Loucy (cell line): ENCODE measurements around the gene CZIB.
"Not testable (repeated sequence)": the region's sequence is repeated elsewhere in the genome, so short reads cannot be mapped to it uniquely, and the experiment has no call there.

Source experiments
- H2AFZ ChIP-seq: fragments of 200-600 bp; sonication (generic); 2 replicates; pipeline ENCODE4 v1.6.0; 2016; ENCODE audit warnings: antibody characterized with exemption, mild to moderate bottlenecking, low read length, moderate library complexity
- H3F3A ChIP-seq: fragments of 200-600 bp; 2 replicates; pipeline ENCODE4 v1.6.0; 2016; ENCODE audit warnings: antibody characterized with exemption, low read depth, mild to moderate bottlenecking
- H3K27me3 ChIP-seq: fragments of 200-600 bp; sonication (generic); 2 replicates; pipeline ENCODE4 v1.6.1; 2014; ENCODE audit warnings: low read length, mild to moderate bottlenecking; ENCODE audit not compliant: insufficient read depth, poor library complexity, severe bottlenecking
- H3K36me3 ChIP-seq: fragments of 200-600 bp; sonication (generic); 2 replicates; pipeline ENCODE4 v1.6.1; 2016; ENCODE audit warnings: low read length; ENCODE audit not compliant: insufficient read depth
- H3K4me1 ChIP-seq: fragments of 200-600 bp; sonication (generic); 2 replicates; pipeline ENCODE4 v1.5.1; 2014; ENCODE audit warnings: low read length, mild to moderate bottlenecking; ENCODE audit not compliant: insufficient read depth, poor library complexity, severe bottlenecking
- H3K4me2 ChIP-seq: fragments of 200-600 bp; sonication (generic); 2 replicates; pipeline ENCODE4 v1.6.0; 2014; ENCODE audit warnings: antibody characterized with exemption, low read length, low read depth, mild to moderate bottlenecking; ENCODE audit not compliant: poor library complexity, severe bottlenecking
- H3K4me3 ChIP-seq: fragments of 200-600 bp; sonication (generic); 2 replicates; pipeline ENCODE4 v1.5.1; 2014; ENCODE audit warnings: low read length, mild to moderate bottlenecking, mixed read lengths; ENCODE audit not compliant: poor library complexity, severe bottlenecking
- H3K79me2 ChIP-seq: fragments of 200-600 bp; sonication (generic); 2 replicates; pipeline ENCODE4 v1.6.1; 2014; ENCODE audit warnings: low read length; ENCODE audit not compliant: insufficient read depth
- H3K9ac ChIP-seq: fragments of 200-600 bp; sonication (generic); 2 replicates; pipeline ENCODE4 v1.6.0; 2014; ENCODE audit warnings: mild to moderate bottlenecking, low read depth, low read length, moderate library complexity; ENCODE audit not compliant: poor library complexity, severe bottlenecking
- H3K9me2 ChIP-seq: fragments of 200-600 bp; sonication (generic); replicated peaks from 2 replicates; pipeline ENCODE4 v1.6.1; 2016; ENCODE audit warnings: low read depth, low read length, mixed read lengths
- H3K9me3 ChIP-seq: fragments of 200-600 bp; sonication (generic); 2 replicates; pipeline ENCODE4 v1.6.1; 2014; ENCODE audit warnings: mild to moderate bottlenecking, antibody characterized with exemption, low read length, low read depth; ENCODE audit not compliant: insufficient read depth
- H4K20me1 ChIP-seq: fragments of 200-600 bp; sonication (generic); 2 replicates; pipeline ENCODE4 v1.6.0; 2014; ENCODE audit warnings: antibody characterized with exemption, low read length, mild to moderate bottlenecking; ENCODE audit not compliant: insufficient read depth, poor library complexity, severe bottlenecking
- CTCF ChIP-seq: fragments of 200-600 bp; sonication (generic); conservative IDR thresholded peaks from 2 replicates; pipeline ENCODE4 v1.5.1; 2014; ENCODE audit warnings: mild to moderate bottlenecking, antibody characterized with exemption, low read length
- EZH2phosphoT487 ChIP-seq: fragments of 200-600 bp; IDR thresholded peaks from 2 replicates; pipeline ENCODE4 v1.6.1; 2018; ENCODE audit warnings: antibody characterized with exemption, mild to moderate bottlenecking, moderate library complexity, borderline replicate concordance

Gene CZIB

GRCh38 chr1:53187401-53187800 is 33.0 kb downstream of the CZIB start:
- Histone ChIP-seq H3K36me3 (no peaks in the 10 kb centered on the region), H3K4me2 (no peak overlapping the region), H4K20me1 (no peaks in the 10 kb centered on the region), H2AFZ (no peak overlapping the region; the same call in 1 of the 2 replicates), H3K27me3 (no peaks in the 10 kb centered on the region), H3K9me3 (no peaks in the 10 kb centered on the region), H3K9me2 (no peaks in the 10 kb centered on the region), H3K4me3 (no peak overlapping the region), H3K9ac (no peak overlapping the region), H3K79me2 (no peaks in the 10 kb centered on the region), H3F3A (no peaks in the 10 kb centered on the region), H3K4me1 (no peaks in the 10 kb centered on the region)
- TF ChIP-seq EZH2phosphoT487 (no peak), CTCF (no peak)

GRCh38 chr1:53186533-53186932 is 33.9 kb downstream of the CZIB start:
- peak overlapping the region; percentile 24; the same call in 1 of the 2 replicates for H2AFZ ChIP-seq

GRCh38 chr1:53185955-53186297 is 34.5 kb downstream of the CZIB start:
- H3K4me2 ChIP-seq, H4K20me1 ChIP-seq, H3K4me1 ChIP-seq, H3F3A ChIP-seq, H3K9me2 ChIP-seq, H3K27me3 ChIP-seq, H3K9me3 ChIP-seq, H3K9ac ChIP-seq, H3K79me2 ChIP-seq, H2AFZ ChIP-seq, H3K4me3 ChIP-seq, H3K36me3 ChIP-seq: not testable (repeated sequence)

More at GRCh38 chr1:53186533-53186932, 33.9 kb downstream of the CZIB start:
- Histone ChIP-seq H3K27me3 (no peaks in the 10 kb centered on the region), H4K20me1 (no peaks in the 10 kb centered on the region), H3F3A (no peaks in the 10 kb centered on the region), H3K4me3 (no peak overlapping the region), H3K9me3 (no peaks in the 10 kb centered on the region), H3K9me2 (no peaks in the 10 kb centered on the region), H3K79me2 (no peaks in the 10 kb centered on the region), H3K4me1 (no peaks in the 10 kb centered on the region), H3K36me3 (no peaks in the 10 kb centered on the region), H3K9ac (no peak overlapping the region), H3K4me2 (no peak overlapping the region)
- no peak for TF ChIP-seq EZH2phosphoT487
- TF ChIP-seq CTCF: no peak

- no peaks in the 10 kb centered on the region for H3F3A ChIP-seq
- no peaks in the 10 kb centered on the region for H3K9me3 ChIP-seq
- H3K4me3 ChIP-seq: no peak overlapping the region
- no peaks in the 10 kb centered on the region for H3K4me1 ChIP-seq
- H4K20me1 ChIP-seq: no peaks in the 10 kb centered on the region
- no peaks in the 10 kb centered on the region for H3K36me3 ChIP-seq
- TF ChIP-seq EZH2phosphoT487 (no peak), CTCF (no peak)
- no peak overlapping the region for H3K9ac ChIP-seq
- no peaks in the 10 kb centered on the region for H3K9me2 ChIP-seq
- H3K27me3 ChIP-seq: no peaks in the 10 kb centered on the region
- H3K4me2 ChIP-seq: no peak overlapping the region
- H2AFZ ChIP-seq: peak overlapping the region; percentile 20; the same call in 1 of the 2 replicates
- H3K79me2 ChIP-seq: no peaks in the 10 kb centered on the region
These were observed 37.1 kb downstream of the CZIB start for GRCh38 chr1:53183095-53183990.
